PFSK-1 (cell line): ENCODE measurements around the gene MAPKAPK3.

ENCODE experiments used
- POLR2AphosphoS5 ChIP-seq: IDR thresholded peaks from 2 replicates; pipeline ENCODE4 v1.6.1; 2012; ENCODE audit warnings: low read depth, mild to moderate bottlenecking, control low read depth, low read length, moderate library complexity
- TAF1 ChIP-seq: IDR thresholded peaks from 2 replicates; pipeline ENCODE4 v1.6.1; 2012; ENCODE audit warnings: low read length, control low read depth, borderline replicate concordance; ENCODE audit not compliant: insufficient read depth

- TF ChIP-seq POLR2AphosphoS5 (no peak), TAF1 (no peak)
Observed at GRCh38 chr3:50630877-50631276, 13.9 kb downstream of the MAPKAPK3 start.
